ENCODE data around the gene L3MBTL3.

Gene L3MBTL3

DNA sequence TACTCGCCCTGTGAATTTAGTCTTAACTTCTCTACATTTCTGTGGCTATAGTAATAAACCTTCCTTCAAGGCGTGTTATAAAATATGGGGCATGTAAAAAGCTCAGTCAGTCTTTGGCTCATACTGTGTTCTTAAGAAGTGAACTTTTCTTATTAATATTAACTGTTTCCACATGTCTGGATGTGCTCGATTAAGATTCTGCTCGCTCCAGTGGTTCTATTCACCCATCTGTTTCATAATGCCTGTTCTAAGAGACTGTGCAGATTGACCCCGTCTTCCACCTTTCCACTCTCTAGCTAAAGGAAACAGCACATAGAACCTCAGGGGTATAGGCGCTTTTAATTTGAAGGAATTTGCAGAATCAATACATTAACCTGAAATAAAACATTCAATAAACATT is 99.9 kb downstream of the L3MBTL3 start:
- no peak for TF ChIP-seq CTCF (conservative IDR thresholded peaks at IDR 0.05; ENCODE audit: low read depth, low read length)
- H3K4me3 ChIP-seq (ENCODE audit: low read length): no peak overlapping the region
- no peak for DNase-seq (ENCODE audit: low read depth)

GRCh38 chr6:130119211-130119610 is 100.8 kb downstream of the L3MBTL3 start:
- DNase-seq (ENCODE audit: low read depth): no peak
- no peak overlapping the region for H3K4me3 ChIP-seq (ENCODE audit: low read length)
- TF ChIP-seq CTCF (conservative IDR thresholded peaks at IDR 0.05; ENCODE audit: low read depth, low read length): no peak

- H3K4me3 ChIP-seq (ENCODE audit: low read length): no peak overlapping the region
- no peak for TF ChIP-seq CTCF (conservative IDR thresholded peaks at IDR 0.05; ENCODE audit: low read depth, low read length)
- no peak for DNase-seq (ENCODE audit: low read depth)
These were observed 102.3 kb downstream of the L3MBTL3 start for GRCh38 chr6:130120731-130121130.

GRCh38 chr6:130122243-130122642 is 103.9 kb downstream of the L3MBTL3 start:
- H3K4me3 ChIP-seq (ENCODE audit: low read length): no peak overlapping the region
- DNase-seq (ENCODE audit: low read depth): no peak
- TF ChIP-seq CTCF (conservative IDR thresholded peaks at IDR 0.05; ENCODE audit: low read depth, low read length): no peak

- no peak overlapping the region for H3K4me3 ChIP-seq (ENCODE audit: low read length)
- no peak for TF ChIP-seq CTCF (conservative IDR thresholded peaks at IDR 0.05; ENCODE audit: low read depth, low read length)
- DNase-seq (ENCODE audit: low read depth): no peak
These were observed 108.8 kb downstream of the L3MBTL3 start for GRCh38 chr6:130127195-130127594.

- H3K4me3 ChIP-seq (ENCODE audit: low read length): no peak overlapping the region
- no peak for DNase-seq (ENCODE audit: low read depth)
- TF ChIP-seq CTCF (conservative IDR thresholded peaks at IDR 0.05; ENCODE audit: low read depth, low read length): no peak
These were observed 109.9 kb downstream of the L3MBTL3 start for GRCh38 chr6:130128326-130128725.

DNA sequence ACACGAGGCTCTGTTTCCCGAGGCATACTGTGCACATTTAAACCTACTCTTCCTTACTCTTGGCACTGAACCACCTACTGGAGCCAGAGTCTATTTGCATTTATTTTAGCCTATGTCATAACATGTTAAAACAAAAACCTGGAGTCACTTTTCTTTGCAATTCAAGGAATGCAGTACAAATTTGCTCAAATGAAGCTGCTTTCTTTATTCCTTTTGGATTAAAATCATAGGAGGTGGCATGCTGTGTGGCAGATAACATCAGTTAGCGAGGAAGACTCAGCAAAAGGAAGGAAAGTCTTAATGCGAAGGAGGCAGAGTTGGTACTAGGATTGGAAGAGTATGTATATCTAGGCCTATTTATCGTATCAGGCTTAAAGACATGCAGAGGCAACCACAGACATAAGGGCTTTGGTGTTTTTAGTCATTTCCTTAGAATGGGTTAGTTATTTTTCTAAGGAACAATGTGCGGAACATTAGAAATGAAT is 111.4 kb downstream of the L3MBTL3 start:
- DNase-seq (ENCODE audit: low read depth): no peak
- no peak for TF ChIP-seq CTCF (conservative IDR thresholded peaks at IDR 0.05; ENCODE audit: low read depth, low read length)
- H3K4me3 ChIP-seq (ENCODE audit: low read length): no peak overlapping the region
